ENCODE results near the gene SLC48A1.

DNA sequence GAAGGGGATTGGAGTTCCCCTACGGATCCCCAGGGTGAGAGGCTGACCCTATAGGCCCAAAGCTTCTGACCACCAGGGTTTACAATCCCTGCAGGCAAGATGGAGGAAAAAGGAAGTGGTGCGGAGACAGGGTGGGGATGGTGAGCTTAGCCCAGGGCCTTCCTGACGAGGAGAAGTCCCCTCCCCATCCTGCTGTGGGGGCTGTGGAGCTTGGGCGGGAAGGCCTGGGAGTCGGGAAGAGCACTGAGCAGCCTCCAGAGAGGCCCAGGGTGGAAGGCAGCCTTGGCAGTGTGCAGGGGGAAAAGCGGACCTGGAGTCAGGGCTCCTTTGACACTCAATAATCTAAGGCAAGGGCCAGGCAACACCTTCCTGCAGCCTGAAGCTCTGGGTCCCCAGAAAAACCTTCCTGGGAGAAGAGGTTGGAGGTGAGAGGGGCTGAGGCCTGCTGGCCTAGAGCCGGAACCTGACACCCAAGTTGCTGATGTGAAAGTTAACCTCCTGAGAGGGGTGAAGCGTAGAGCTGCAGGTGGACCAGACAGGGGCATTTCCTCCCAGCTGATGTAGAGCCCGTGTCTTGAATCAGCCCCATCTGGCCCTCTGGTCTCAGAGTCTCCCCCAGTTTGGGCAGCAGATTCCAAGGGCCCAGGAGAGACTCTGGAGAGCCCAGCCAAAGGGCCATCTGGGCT is 40.6 kb downstream of the SLC48A1 start:
- TF ChIP-seq, protein P1, sequence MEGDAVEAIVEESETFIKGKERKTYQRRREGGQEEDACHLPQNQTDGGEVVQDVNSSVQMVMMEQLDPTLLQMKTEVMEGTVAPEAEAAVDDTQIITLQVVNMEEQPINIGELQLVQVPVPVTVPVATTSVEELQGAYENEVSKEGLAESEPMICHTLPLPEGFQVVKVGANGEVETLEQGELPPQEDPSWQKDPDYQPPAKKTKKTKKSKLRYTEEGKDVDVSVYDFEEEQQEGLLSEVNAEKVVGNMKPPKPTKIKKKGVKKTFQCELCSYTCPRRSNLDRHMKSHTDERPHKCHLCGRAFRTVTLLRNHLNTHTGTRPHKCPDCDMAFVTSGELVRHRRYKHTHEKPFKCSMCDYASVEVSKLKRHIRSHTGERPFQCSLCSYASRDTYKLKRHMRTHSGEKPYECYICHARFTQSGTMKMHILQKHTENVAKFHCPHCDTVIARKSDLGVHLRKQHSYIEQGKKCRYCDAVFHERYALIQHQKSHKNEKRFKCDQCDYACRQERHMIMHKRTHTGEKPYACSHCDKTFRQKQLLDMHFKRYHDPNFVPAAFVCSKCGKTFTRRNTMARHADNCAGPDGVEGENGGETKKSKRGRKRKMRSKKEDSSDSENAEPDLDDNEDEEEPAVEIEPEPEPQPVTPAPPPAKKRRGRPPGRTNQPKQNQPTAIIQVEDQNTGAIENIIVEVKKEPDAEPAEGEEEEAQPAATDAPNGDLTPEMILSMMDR (IDR thresholded peaks at IDR 0.05; ENCODE audit: low read depth, low read length): no peak
- TF ChIP-seq EZH2phosphoT487 (IDR thresholded peaks at IDR 0.05; ENCODE audit: low read depth): no peak
